GM10266 (cell line): ENCODE results near the gene AKR1B15.
A peak's percentile ranks its signal among the peaks of the same experiment; 100 is the strongest.

ENCODE experiments used
- DNase-seq: peaks from one replicate; pipeline ENCODE4 v3.0.0; 2012; ENCODE audit errors: extremely low spot score
- TF ChIP-seq, protein P1 (sequence below): IDR thresholded peaks from 2 replicates; pipeline ENCODE4 v1.5.1; 2012; ENCODE audit warnings: mild to moderate bottlenecking, low read depth; ENCODE audit not compliant: control insufficient read depth, insufficient read depth; ENCODE audit errors: missing control alignments

The AKR1B15 gene

DNA sequence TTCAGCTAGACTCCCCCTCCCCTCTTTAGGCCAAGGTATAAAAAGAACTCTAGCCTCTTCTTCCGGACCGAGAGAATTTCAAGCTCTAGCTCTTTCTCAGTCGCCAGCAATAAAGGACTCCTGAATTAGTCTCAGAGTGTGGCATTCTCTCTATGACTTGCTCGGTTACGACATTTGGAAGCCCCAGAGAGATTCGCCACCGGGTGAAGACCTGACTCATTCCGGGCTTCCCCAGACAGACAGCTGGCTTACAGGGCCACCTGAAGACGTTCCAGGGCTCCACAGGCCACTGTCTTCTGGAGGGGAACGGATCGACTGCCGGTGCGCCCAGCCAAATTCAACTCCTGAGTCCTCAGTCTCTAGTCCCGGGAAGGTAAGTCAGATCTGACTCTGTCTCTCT is at the start of gene AKR1B15:
AKR1B15 (plus strand) TSS at position 234 of the 400 bp plus-strand sequence. CDS start 15,510 bp downstream, outside the sequence.
- DNase-seq: peak; percentile 55
- TF ChIP-seq, protein P1, sequence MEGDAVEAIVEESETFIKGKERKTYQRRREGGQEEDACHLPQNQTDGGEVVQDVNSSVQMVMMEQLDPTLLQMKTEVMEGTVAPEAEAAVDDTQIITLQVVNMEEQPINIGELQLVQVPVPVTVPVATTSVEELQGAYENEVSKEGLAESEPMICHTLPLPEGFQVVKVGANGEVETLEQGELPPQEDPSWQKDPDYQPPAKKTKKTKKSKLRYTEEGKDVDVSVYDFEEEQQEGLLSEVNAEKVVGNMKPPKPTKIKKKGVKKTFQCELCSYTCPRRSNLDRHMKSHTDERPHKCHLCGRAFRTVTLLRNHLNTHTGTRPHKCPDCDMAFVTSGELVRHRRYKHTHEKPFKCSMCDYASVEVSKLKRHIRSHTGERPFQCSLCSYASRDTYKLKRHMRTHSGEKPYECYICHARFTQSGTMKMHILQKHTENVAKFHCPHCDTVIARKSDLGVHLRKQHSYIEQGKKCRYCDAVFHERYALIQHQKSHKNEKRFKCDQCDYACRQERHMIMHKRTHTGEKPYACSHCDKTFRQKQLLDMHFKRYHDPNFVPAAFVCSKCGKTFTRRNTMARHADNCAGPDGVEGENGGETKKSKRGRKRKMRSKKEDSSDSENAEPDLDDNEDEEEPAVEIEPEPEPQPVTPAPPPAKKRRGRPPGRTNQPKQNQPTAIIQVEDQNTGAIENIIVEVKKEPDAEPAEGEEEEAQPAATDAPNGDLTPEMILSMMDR: no peak

DNA sequence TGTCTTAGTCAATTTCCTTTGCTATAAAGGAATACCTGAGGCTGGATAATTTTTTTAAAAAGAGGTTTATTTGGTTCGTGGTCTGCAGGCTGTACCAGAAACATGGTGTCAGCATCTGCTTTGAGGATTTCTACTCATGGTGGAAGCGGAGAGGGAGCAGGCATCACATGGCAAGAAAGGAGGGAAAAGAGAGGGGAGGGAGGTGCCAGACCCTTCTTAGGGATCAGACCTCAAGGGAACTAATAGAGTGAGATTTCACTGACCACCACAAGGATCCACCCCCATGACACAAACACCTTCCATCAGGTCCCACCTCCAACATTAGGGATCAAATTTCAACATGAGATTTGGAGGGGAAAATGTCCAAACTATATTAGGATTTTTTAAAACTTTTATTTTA is 48.5 kb upstream of the AKR1B15 start:
- no peak for DNase-seq
- TF ChIP-seq, protein P1: no peak

DNA sequence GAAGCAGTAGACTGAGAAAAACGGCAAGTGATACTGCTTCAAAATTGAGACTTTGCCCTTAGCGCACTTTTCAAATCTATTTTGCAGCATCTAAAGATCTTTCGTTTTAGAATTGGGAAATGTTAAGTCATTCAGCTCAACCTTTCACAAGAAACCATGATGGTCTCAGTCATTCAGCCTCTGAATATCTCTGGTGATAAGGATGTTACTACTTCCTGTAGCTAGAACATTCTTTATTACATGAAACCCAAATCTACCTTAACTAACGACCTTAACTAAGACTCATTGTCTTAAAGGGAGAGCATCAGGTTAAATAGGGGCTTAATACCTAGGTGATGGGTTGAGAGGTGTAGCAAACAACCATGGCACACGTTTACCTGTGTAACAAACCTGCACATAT is 47.9 kb upstream of the AKR1B15 start:
- TF ChIP-seq, protein P1: no peak
- DNase-seq: no peak

DNA sequence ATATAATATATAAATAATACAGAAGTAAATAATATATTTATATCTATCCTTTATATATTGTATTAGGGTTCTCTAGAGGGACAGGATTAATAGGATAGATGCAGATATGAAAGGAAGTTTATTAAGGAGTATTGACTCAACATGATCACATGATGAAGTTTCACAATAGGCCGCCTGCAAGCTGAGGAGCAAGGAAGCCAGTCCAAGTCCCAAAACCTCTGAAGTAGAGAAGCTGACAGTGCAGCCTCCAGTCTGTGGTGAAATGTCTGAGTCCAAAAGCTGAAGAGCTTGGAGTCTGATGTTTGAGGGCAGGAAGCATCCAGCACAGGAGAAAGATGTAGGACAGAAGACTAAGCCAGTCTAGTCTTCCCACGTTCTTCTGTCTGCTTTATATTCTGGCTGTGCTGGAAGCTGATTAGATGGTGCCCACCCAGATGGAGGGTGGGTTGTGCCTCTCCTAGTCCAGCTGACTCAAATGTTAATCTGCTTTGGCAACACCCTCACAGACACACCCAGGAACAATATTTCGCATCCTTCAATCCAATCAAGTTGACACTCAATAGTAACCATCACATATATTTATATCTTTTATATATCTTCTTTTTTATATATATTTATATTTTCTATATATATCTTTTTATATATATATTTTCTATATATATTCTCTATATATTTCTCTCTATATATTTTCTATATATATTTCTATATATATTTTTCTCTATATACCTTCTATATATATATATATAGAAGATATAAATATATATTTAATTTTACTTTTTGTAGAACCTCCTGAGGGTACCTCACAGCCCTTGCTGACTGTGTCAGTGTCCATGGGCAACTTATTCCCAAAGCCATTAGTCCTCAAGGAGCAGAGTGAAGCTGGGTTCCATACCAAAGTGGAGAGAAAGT is 46.2 kb upstream of the AKR1B15 start:
- no peak for DNase-seq

DNA sequence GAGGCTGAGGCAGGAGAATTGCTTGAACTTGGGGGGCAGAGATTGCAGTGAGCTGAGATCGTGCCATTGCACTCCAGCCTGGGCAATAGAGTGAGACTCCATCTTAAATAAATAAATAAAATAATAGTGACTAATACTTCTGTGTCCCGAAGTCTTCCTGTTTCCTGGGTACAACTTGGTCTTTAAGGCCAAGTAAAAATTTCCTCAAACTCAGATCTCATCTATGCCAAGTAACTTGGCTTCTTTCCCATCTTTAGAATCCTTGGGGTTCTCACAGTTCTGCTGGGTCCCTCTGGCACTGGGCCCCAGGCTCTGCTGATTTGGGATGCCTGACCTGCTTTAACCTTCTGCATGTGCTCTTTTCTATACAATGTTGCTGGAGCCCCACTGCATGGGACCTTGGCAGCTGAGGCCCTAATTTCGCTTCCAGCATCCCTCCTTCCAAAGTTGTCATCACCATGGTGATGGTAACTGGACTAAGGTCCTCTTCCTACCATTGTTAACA is 44.2 kb upstream of the AKR1B15 start:
- DNase-seq: no peak

More for the DNA sequence above, 46.2 kb upstream of the AKR1B15 start:
- TF ChIP-seq, protein P1: no peak

DNA sequence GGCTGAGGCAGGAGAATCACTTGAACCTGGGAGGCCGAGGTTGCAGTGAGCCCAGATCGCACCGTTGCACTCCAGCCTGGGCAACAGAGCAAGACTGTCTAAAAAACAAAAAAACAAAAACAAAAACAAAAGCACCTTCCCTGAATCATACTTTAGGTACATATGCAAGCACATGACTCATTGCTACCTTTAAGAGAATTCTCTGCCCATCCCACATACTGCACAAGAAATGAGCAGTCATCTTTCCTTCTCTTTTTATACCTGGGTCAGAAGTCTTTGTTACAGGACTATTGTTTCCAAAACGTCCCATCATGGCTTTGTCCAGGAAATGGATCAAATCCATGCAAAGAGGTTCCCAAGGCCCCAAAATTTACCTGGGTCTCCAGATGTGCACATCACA is 43.1 kb upstream of the AKR1B15 start:
- TF ChIP-seq, protein P1: no peak

More for the DNA sequence above, 44.2 kb upstream of the AKR1B15 start:
- TF ChIP-seq, protein P1: no peak

DNA sequence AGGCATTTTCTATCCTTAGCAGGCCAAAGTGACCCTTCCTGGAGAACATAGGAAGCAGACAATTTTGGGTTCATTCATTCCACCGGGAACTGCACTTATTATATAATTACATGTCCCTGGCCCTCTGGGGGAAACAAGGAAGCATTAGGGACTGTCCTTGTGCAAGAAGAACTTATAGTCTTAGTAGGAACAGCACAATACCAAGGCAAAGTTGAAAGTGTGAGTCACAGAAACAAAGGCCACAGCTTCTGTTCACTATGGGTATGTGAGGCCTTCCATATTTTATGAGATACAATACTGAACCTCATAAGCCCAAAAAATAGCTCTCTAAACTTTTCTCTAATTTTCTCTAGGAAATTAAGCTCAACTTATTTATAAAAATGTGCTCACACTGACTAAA is 39.9 kb upstream of the AKR1B15 start:
- no peak for DNase-seq
- TF ChIP-seq, protein P1: no peak

More for the DNA sequence above, 43.1 kb upstream of the AKR1B15 start:
- DNase-seq: no peak
